Neural cell (in vitro differentiated cells): ENCODE results near the gene PFKFB3. TPM values are rescaled to one million over a fixed set of nuclear protein-coding genes. Genes with fewer than 3 reads are reported as not detected.

Source experiments
- H2AFZ ChIP-seq: fragments of 200-600, 300-800 bp; sonication (generic), shearing (Covaris generic); 2 replicates; pipeline ENCODE4 v1.6.0; 2014; ENCODE audit warnings: low read depth, mild to moderate bottlenecking, antibody characterized with exemption, low read length, moderate library complexity
- H3F3A ChIP-seq: fragments of 200-600 bp; shearing (Covaris generic); 2 replicates; pipeline ENCODE4 v1.6.1; 2016; ENCODE audit warnings: mild to moderate bottlenecking, moderate library complexity, mixed read lengths, antibody characterized with exemption, low read length; ENCODE audit not compliant: insufficient read depth, poor library complexity, severe bottlenecking
- H3K27ac ChIP-seq: fragments of 200-600, 300-800 bp; sonication (generic), shearing (Covaris generic); 2 replicates; pipeline ENCODE4 v1.5.1; 2014; ENCODE audit warnings: mild to moderate bottlenecking, low read length, moderate library complexity
- H3K27me3 ChIP-seq: fragments of 300-800, 200-600 bp; sonication (generic), shearing (Covaris generic); 2 replicates; pipeline ENCODE4 v1.6.0; 2014; ENCODE audit warnings: mild to moderate bottlenecking, low read depth, low read length, moderate library complexity; ENCODE audit not compliant: insufficient read depth
- H3K36me3 ChIP-seq: fragments of 300-800, 200-600 bp; sonication (generic), shearing (Covaris generic); 2 replicates; pipeline ENCODE4 v1.5.1; 2014; ENCODE audit warnings: mild to moderate bottlenecking, antibody characterized with exemption, low read length, moderate library complexity; ENCODE audit not compliant: insufficient read depth
- H3K4me2 ChIP-seq: fragments of 300-800, 200-600 bp; sonication (generic), shearing (Covaris generic); 2 replicates; pipeline ENCODE4 v1.6.0; 2014; ENCODE audit warnings: mild to moderate bottlenecking, low read length
- H3K4me3 ChIP-seq: fragments of 300-800, 200-600 bp; sonication (generic), shearing (Covaris generic); 2 replicates; pipeline ENCODE4 v1.5.1; 2014; ENCODE audit warnings: mild to moderate bottlenecking, low read length, moderate library complexity
- H3K79me2 ChIP-seq: fragments of 200-600 bp; shearing (Covaris generic); replicated peaks from 2 replicates; pipeline ENCODE4 v1.6.0; 2014; ENCODE audit warnings: mild to moderate bottlenecking, low read length, moderate library complexity; ENCODE audit not compliant: insufficient read depth
- H3K9ac ChIP-seq: fragments of 300-800, 200-600 bp; sonication (generic), shearing (Covaris generic); 2 replicates; pipeline ENCODE4 v1.6.1; 2016; ENCODE audit warnings: mild to moderate bottlenecking, low read length, mixed read lengths
- H3K9me2 ChIP-seq: fragments of 200-600 bp; shearing (Covaris generic); 2 replicates; pipeline ENCODE4 v1.6.1; 2016; ENCODE audit warnings: mild to moderate bottlenecking, low read length, mixed read lengths; ENCODE audit not compliant: insufficient read depth
- H3K9me3 ChIP-seq: fragments of 200-600, 300-800 bp; sonication (generic), shearing (Covaris generic); 2 replicates; pipeline ENCODE4 v1.6.1; 2016; ENCODE audit warnings: mild to moderate bottlenecking, mixed run types, low read length, moderate library complexity, mixed read lengths
- H4K20me1 ChIP-seq: fragments of 200-600 bp; shearing (Covaris generic); 2 replicates; pipeline ENCODE4 v1.6.1; 2016; ENCODE audit warnings: mild to moderate bottlenecking, mixed run types; ENCODE audit not compliant: insufficient read depth
- EP300 ChIP-seq: fragments of 450-650 bp; conservative IDR thresholded peaks from 2 replicates; pipeline ENCODE4 v1.6.1; 2014; ENCODE audit warnings: antibody characterized with exemption, mild to moderate bottlenecking, moderate library complexity; ENCODE audit not compliant: poor library complexity, severe bottlenecking
- EZH2 ChIP-seq: fragments of 200-600, 300-800 bp; shearing (Covaris generic), sonication (generic); IDR thresholded peaks from 2 replicates; pipeline ENCODE4 v1.6.1; 2014; ENCODE audit warnings: antibody characterized with exemption, low read length, borderline replicate concordance, mild to moderate bottlenecking; ENCODE audit not compliant: insufficient read depth, poor library complexity, severe bottlenecking
- MXI1 ChIP-seq: fragments of 450-650 bp; conservative IDR thresholded peaks from 2 replicates; pipeline ENCODE4 v1.6.1; 2014; ENCODE audit warnings: antibody characterized with exemption, mild to moderate bottlenecking; ENCODE audit not compliant: poor library complexity, severe bottlenecking
- POLR2AphosphoS5 ChIP-seq: IDR thresholded peaks from 2 replicates; pipeline ENCODE4 v1.6.1; 2012
- RAD21 ChIP-seq: fragments of 450-650 bp; conservative IDR thresholded peaks from 2 replicates; pipeline ENCODE4 v1.6.1; 2014; ENCODE audit warnings: antibody characterized with exemption, mild to moderate bottlenecking, moderate library complexity
- SMC3 ChIP-seq: fragments of 450-650 bp; conservative IDR thresholded peaks from 2 replicates; pipeline ENCODE4 v1.6.1; 2014; ENCODE audit warnings: antibody characterized with exemption, mild to moderate bottlenecking, moderate library complexity; ENCODE audit not compliant: poor library complexity
- TAF1 ChIP-seq: IDR thresholded peaks from 2 replicates; pipeline ENCODE4 v1.6.1; 2012; ENCODE audit warnings: low read depth
- polyA plus RNA-seq: library from polyadenylated mRNA; depleted of rRNA; stranded (reverse); fragments of >200 nt; gene quantifications from 2 replicates; pipeline ENCODE4 v1.2.3, GENCODE V29; 2014
- TF ChIP-seq, protein P1 (sequence below): fragments of 450-650 bp; IDR thresholded peaks from 2 replicates; pipeline ENCODE4 v1.5.1; 2014; ENCODE audit warnings: antibody characterized with exemption, mild to moderate bottlenecking, moderate library complexity; ENCODE audit not compliant: poor library complexity, severe bottlenecking
- TF ChIP-seq, protein P2 (sequence below): IDR thresholded peaks from 2 replicates; pipeline ENCODE4 v1.6.1; 2012; ENCODE audit warnings: borderline replicate concordance

PFKFB3 gene
- polyA plus RNA-seq, 1 donor from 2014 or later, result 33.4 TPM

DNA sequence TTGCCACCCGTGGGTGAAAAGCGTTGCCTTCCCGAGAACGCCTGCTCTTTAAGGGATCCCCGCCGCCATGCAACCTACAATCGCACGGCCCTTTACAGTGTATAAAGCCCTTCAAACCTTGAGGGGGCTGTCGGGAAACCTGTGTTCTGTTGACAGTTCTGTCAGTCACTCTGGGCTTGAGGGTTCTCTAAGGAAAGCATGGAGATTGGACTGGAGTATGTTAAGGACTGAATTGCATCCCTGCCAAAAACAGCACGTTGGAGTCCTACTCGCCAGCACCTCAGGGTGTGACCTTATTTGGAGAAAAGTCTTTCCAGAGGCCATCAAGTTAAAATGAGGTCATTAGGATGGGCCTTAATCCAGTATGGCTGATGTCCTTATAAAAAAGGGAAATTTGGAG, 70.6 kb downstream of the PFKFB3 start:
- H3K4me3 ChIP-seq, result no peak overlapping the region
- no peaks in the 10 kb centered on the region for H3K9me3 ChIP-seq
- no peaks in the 10 kb centered on the region for H3F3A ChIP-seq
- TF ChIP-seq EZH2 (no peak), EP300 (no peak)
- TF ChIP-seq, protein P1, sequence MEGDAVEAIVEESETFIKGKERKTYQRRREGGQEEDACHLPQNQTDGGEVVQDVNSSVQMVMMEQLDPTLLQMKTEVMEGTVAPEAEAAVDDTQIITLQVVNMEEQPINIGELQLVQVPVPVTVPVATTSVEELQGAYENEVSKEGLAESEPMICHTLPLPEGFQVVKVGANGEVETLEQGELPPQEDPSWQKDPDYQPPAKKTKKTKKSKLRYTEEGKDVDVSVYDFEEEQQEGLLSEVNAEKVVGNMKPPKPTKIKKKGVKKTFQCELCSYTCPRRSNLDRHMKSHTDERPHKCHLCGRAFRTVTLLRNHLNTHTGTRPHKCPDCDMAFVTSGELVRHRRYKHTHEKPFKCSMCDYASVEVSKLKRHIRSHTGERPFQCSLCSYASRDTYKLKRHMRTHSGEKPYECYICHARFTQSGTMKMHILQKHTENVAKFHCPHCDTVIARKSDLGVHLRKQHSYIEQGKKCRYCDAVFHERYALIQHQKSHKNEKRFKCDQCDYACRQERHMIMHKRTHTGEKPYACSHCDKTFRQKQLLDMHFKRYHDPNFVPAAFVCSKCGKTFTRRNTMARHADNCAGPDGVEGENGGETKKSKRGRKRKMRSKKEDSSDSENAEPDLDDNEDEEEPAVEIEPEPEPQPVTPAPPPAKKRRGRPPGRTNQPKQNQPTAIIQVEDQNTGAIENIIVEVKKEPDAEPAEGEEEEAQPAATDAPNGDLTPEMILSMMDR, result no peak
- H3K27me3 ChIP-seq, result no peaks in the 10 kb centered on the region
- H3K36me3 ChIP-seq, result no peaks in the 10 kb centered on the region
- H3K9me2 ChIP-seq, result no peaks in the 10 kb centered on the region
- no peaks in the 10 kb centered on the region for H4K20me1 ChIP-seq
- no peaks in the 10 kb centered on the region for H3K79me2 ChIP-seq
- no peak overlapping the region for H3K4me2 ChIP-seq
- no peak overlapping the region for H2AFZ ChIP-seq
- H3K9ac ChIP-seq, result no peak overlapping the region
- H3K27ac ChIP-seq, result no peak overlapping the region

DNA sequence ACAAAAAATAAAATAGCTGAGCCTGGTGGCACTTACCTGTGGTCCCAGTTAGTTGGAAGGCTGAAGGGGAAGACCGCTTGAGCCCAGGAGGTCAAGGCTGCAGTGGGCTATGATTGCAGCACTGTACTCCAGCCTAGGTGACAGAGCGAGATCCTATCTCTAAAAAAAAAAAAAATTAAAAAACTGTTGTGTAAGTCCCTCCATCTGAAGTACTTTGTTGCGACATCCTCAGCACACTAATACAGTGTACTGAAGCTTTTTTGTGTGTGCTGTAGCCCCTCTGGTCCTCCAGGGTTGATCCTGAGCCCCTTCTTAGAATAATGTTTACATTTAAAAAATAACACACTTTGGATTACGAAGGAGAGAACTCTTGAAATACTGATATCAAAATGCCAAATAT, 71.3 kb downstream of the PFKFB3 start:
- H2AFZ ChIP-seq, result no peak overlapping the region
- no peak overlapping the region for H3K4me2 ChIP-seq
- H3K9ac ChIP-seq, result no peak overlapping the region
- H3K9me2 ChIP-seq, result no peaks in the 10 kb centered on the region
- no peak for TF ChIP-seq RAD21
- TF ChIP-seq, protein P2, sequence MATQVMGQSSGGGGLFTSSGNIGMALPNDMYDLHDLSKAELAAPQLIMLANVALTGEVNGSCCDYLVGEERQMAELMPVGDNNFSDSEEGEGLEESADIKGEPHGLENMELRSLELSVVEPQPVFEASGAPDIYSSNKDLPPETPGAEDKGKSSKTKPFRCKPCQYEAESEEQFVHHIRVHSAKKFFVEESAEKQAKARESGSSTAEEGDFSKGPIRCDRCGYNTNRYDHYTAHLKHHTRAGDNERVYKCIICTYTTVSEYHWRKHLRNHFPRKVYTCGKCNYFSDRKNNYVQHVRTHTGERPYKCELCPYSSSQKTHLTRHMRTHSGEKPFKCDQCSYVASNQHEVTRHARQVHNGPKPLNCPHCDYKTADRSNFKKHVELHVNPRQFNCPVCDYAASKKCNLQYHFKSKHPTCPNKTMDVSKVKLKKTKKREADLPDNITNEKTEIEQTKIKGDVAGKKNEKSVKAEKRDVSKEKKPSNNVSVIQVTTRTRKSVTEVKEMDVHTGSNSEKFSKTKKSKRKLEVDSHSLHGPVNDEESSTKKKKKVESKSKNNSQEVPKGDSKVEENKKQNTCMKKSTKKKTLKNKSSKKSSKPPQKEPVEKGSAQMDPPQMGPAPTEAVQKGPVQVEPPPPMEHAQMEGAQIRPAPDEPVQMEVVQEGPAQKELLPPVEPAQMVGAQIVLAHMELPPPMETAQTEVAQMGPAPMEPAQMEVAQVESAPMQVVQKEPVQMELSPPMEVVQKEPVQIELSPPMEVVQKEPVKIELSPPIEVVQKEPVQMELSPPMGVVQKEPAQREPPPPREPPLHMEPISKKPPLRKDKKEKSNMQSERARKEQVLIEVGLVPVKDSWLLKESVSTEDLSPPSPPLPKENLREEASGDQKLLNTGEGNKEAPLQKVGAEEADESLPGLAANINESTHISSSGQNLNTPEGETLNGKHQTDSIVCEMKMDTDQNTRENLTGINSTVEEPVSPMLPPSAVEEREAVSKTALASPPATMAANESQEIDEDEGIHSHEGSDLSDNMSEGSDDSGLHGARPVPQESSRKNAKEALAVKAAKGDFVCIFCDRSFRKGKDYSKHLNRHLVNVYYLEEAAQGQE, result no peak
- no peak for TF ChIP-seq EZH2
- TF ChIP-seq, protein P1, result no peak
- TF ChIP-seq EP300, result no peak
- TF ChIP-seq POLR2AphosphoS5, result no peak
- no peak for TF ChIP-seq SMC3
- no peak for TF ChIP-seq TAF1
- TF ChIP-seq MXI1, result no peak
- H3F3A ChIP-seq, result no peaks in the 10 kb centered on the region
- H3K4me3 ChIP-seq, result no peak overlapping the region
- no peaks in the 10 kb centered on the region for H4K20me1 ChIP-seq
- no peak overlapping the region for H3K27ac ChIP-seq
- H3K79me2 ChIP-seq, result no peaks in the 10 kb centered on the region
- no peaks in the 10 kb centered on the region for H3K9me3 ChIP-seq
- H3K36me3 ChIP-seq, result no peaks in the 10 kb centered on the region
- H3K27me3 ChIP-seq, result no peaks in the 10 kb centered on the region
